DND-41 (cell line): Measurements from ENCODE around the gene TADA2A.

ENCODE experiments used
- CTCF ChIP-seq: IDR thresholded peaks from 2 replicates; pipeline ENCODE4 v1.5.1; 2012; ENCODE audit warnings: borderline replicate concordance, low read length, moderate library complexity, mild to moderate bottlenecking; ENCODE audit not compliant: poor library complexity, severe bottlenecking; ENCODE audit errors: extremely low read depth
- EZH2 ChIP-seq: IDR thresholded peaks from 3 replicates; pipeline ENCODE4 v1.6.1; 2012; ENCODE audit warnings: borderline replicate concordance, low read depth, mild to moderate bottlenecking, moderate library complexity, low read length, inconsistent platforms; ENCODE audit not compliant: severe bottlenecking

GRCh38 chr17:37430051-37430627 is 23.5 kb downstream of the TADA2A start:
- TF ChIP-seq CTCF (no peak), EZH2 (no peak)
